ENCODE data around the gene BOD1.
"Not testable (repeated sequence)": the region's sequence is repeated elsewhere in the genome, so short reads cannot be mapped to it uniquely, and the experiment has no call there.

Gene BOD1

GRCh38 chr5:173590436-173591055 lies 25.9 kb downstream of the BOD1 start:
- DNase-seq = peak in 1 of 42 donors; percentile 25
- intact Hi-C loops (cut with DNase I) = no loop called here

- intact Hi-C loops (cut with DNase I); DNase-seq: not testable (repeated sequence)
These were observed 30.3 kb downstream of the BOD1 start for GRCh38 chr5:173586133-173586532.

GRCh38 chr5:173583346-173583745 lies 33.1 kb downstream of the BOD1 start:
- no peak for DNase-seq
- intact Hi-C loops (cut with DNase I) = no loop called here

- intact Hi-C loops (cut with DNase I) = no loop called here
- DNase-seq = no peak
These were observed 34.0 kb downstream of the BOD1 start for GRCh38 chr5:173582216-173583111.

- intact Hi-C loops (cut with DNase I) = no loop called here
- DNase-seq = peak in 31 of 42 donors; percentile 11 to 81 (median 41)
These were observed 34.8 kb downstream of the BOD1 start for GRCh38 chr5:173581408-173582215.

GRCh38 chr5:173578947-173579615 lies 37.4 kb downstream of the BOD1 start:
- no peak for DNase-seq
- intact Hi-C loops (cut with DNase I) = no loop called here

- intact Hi-C loops (cut with DNase I) = no loop called here
- DNase-seq = no peak
These were observed 38.6 kb downstream of the BOD1 start for GRCh38 chr5:173577817-173578216.

- no peak for DNase-seq
- intact Hi-C loops (cut with DNase I) = no loop called here
These were observed 39.3 kb downstream of the BOD1 start for GRCh38 chr5:173577166-173577565.

- no peak for DNase-seq
- intact Hi-C loops (cut with DNase I) = no loop called here
These were observed 40.5 kb downstream of the BOD1 start for GRCh38 chr5:173575985-173576384.

GRCh38 chr5:173574983-173575382 lies 41.5 kb downstream of the BOD1 start:
- intact Hi-C loops (cut with DNase I) = loop anchor here (5.0 kb wide), 1 partner anchor 283 kb away; no protein-coding TSS in a partner anchor
- DNase-seq = no peak

- intact Hi-C loops (cut with DNase I) = loop anchor here (5.0 kb wide), 1 partner anchor 281 kb away; no protein-coding TSS in a partner anchor
- DNase-seq = peak; percentile 48 to 95 (median 87)
These were observed 43.1 kb downstream of the BOD1 start for GRCh38 chr5:173573126-173573960.

GRCh38 chr5:173572431-173573125 lies 43.9 kb downstream of the BOD1 start:
- DNase-seq = peak in 1 of 42 donors; percentile 11
- intact Hi-C loops (cut with DNase I) = loop anchor here (5.0 kb wide), 1 partner anchor 280 kb away; no protein-coding TSS in a partner anchor

- intact Hi-C loops (cut with DNase I) = loop anchor here (5.0 kb wide), 1 partner anchor 278 kb away; no protein-coding TSS in a partner anchor
- no peak for DNase-seq
These were observed 45.9 kb downstream of the BOD1 start for GRCh38 chr5:173570321-173571090.

GRCh38 chr5:173568703-173569102 lies 47.7 kb downstream of the BOD1 start:
- DNase-seq = no peak
- intact Hi-C loops (cut with DNase I) = no loop called here

- intact Hi-C loops (cut with DNase I) = no loop called here
- no peak for DNase-seq
These were observed 48.3 kb downstream of the BOD1 start for GRCh38 chr5:173568128-173568527.

- DNase-seq = no peak
- intact Hi-C loops (cut with DNase I) = no loop called here
These were observed 48.9 kb downstream of the BOD1 start for GRCh38 chr5:173567548-173567947.
